ENCODE measurements around the gene RGS3.

RGS3 gene

GRCh38 chr9:113481176-113481787, 17.8 kb downstream of the RGS3 start:
- TF ChIP-seq POU6F1 (CRISPR knock-in tag; IDR thresholded peaks at IDR 0.05; ENCODE audit: borderline replicate concordance, low read depth): no peak
- no peak for TF ChIP-seq RARB (CRISPR knock-in tag; IDR thresholded peaks at IDR 0.05)
- TF ChIP-seq, protein P1, sequence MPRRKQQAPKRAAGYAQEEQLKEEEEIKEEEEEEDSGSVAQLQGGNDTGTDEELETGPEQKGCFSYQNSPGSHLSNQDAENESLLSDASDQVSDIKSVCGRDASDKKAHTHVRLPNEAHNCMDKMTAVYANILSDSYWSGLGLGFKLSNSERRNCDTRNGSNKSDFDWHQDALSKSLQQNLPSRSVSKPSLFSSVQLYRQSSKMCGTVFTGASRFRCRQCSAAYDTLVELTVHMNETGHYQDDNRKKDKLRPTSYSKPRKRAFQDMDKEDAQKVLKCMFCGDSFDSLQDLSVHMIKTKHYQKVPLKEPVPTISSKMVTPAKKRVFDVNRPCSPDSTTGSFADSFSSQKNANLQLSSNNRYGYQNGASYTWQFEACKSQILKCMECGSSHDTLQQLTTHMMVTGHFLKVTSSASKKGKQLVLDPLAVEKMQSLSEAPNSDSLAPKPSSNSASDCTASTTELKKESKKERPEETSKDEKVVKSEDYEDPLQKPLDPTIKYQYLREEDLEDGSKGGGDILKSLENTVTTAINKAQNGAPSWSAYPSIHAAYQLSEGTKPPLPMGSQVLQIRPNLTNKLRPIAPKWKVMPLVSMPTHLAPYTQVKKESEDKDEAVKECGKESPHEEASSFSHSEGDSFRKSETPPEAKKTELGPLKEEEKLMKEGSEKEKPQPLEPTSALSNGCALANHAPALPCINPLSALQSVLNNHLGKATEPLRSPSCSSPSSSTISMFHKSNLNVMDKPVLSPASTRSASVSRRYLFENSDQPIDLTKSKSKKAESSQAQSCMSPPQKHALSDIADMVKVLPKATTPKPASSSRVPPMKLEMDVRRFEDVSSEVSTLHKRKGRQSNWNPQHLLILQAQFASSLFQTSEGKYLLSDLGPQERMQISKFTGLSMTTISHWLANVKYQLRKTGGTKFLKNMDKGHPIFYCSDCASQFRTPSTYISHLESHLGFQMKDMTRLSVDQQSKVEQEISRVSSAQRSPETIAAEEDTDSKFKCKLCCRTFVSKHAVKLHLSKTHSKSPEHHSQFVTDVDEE (CRISPR knock-in tag; IDR thresholded peaks at IDR 0.05): no peak
- no peak for TF ChIP-seq GLIS3 (CRISPR knock-in tag; IDR thresholded peaks at IDR 0.05)
- TF ChIP-seq OSR1 (CRISPR knock-in tag; IDR thresholded peaks at IDR 0.05): no peak
- TF ChIP-seq ZNF70 (CRISPR knock-in tag; IDR thresholded peaks at IDR 0.05): no peak
- no peak for TF ChIP-seq ZNF565 (CRISPR knock-in tag; conservative IDR thresholded peaks at IDR 0.05; ENCODE audit: low read depth)
- no peak for TF ChIP-seq ZFP30 (CRISPR knock-in tag; IDR thresholded peaks at IDR 0.05)
- no peak for TF ChIP-seq PPARA (CRISPR knock-in tag; IDR thresholded peaks at IDR 0.05; ENCODE audit: borderline replicate concordance)
- no peak for TF ChIP-seq SNAI2 (CRISPR knock-in tag; IDR thresholded peaks at IDR 0.05)
- no peak for TF ChIP-seq ARNTL (CRISPR knock-in tag; IDR thresholded peaks at IDR 0.05; ENCODE audit: borderline replicate concordance, low read depth)
- TF ChIP-seq TOX (CRISPR knock-in tag; IDR thresholded peaks at IDR 0.05; ENCODE audit: borderline replicate concordance): no peak
- TF ChIP-seq, protein P2, sequence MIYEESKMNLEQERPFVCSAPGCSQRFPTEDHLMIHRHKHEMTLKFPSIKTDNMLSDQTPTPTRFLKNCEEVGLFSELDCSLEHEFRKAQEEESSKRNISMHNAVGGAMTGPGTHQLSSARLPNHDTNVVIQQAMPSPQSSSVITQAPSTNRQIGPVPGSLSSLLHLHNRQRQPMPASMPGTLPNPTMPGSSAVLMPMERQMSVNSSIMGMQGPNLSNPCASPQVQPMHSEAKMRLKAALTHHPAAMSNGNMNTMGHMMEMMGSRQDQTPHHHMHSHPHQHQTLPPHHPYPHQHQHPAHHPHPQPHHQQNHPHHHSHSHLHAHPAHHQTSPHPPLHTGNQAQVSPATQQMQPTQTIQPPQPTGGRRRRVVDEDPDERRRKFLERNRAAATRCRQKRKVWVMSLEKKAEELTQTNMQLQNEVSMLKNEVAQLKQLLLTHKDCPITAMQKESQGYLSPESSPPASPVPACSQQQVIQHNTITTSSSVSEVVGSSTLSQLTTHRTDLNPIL (CRISPR knock-in tag; IDR thresholded peaks at IDR 0.05; ENCODE audit: low read depth): no peak
- TF ChIP-seq BACH2 (CRISPR knock-in tag; IDR thresholded peaks at IDR 0.05; ENCODE audit: borderline replicate concordance): no peak
- no peak for TF ChIP-seq ESRRG (CRISPR knock-in tag; IDR thresholded peaks at IDR 0.05)
- TF ChIP-seq ISL1 (CRISPR knock-in tag; IDR thresholded peaks at IDR 0.05): no peak
- TF ChIP-seq TCF4 (CRISPR knock-in tag; IDR thresholded peaks at IDR 0.05; ENCODE audit: borderline replicate concordance): no peak
- TF ChIP-seq ZFP3 (CRISPR knock-in tag; IDR thresholded peaks at IDR 0.05): no peak
- TF ChIP-seq, protein P3, sequence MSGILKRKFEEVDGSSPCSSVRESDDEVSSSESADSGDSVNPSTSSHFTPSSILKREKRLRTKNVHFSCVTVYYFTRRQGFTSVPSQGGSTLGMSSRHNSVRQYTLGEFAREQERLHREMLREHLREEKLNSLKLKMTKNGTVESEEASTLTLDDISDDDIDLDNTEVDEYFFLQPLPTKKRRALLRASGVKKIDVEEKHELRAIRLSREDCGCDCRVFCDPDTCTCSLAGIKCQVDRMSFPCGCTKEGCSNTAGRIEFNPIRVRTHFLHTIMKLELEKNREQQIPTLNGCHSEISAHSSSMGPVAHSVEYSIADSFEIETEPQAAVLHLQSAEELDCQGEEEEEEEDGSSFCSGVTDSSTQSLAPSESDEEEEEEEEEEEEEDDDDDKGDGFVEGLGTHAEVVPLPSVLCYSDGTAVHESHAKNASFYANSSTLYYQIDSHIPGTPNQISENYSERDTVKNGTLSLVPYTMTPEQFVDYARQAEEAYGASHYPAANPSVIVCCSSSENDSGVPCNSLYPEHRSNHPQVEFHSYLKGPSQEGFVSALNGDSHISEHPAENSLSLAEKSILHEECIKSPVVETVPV (CRISPR knock-in tag; IDR thresholded peaks at IDR 0.05): no peak
- no peak for ATAC-seq

DNA sequence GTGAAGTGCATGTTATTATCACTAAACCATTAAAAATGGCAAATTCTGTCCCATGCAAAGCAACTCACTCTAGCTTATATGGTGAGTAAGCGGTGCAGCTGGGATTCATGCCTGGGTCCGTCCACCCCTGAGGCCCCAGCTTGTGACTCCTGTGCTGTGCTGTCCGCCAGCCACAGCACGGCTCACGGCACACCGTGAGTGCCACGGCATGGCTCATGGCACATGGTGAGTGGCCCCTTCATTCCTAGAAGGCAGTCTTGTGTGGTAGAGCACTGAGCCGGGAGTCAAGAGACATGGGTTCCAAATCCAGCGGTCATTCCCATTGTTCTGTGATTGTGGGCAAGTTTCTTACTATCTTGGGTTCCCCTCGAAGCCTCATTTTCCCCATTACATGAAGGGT, 18.8 kb downstream of the RGS3 start:
- TF ChIP-seq GLIS3 (CRISPR knock-in tag; IDR thresholded peaks at IDR 0.05) (no peak), ZNF565 (CRISPR knock-in tag; conservative IDR thresholded peaks at IDR 0.05; ENCODE audit: low read depth) (no peak), BACH2 (CRISPR knock-in tag; IDR thresholded peaks at IDR 0.05; ENCODE audit: borderline replicate concordance) (no peak), TCF4 (CRISPR knock-in tag; IDR thresholded peaks at IDR 0.05; ENCODE audit: borderline replicate concordance) (no peak), ZC3H10 (CRISPR knock-in tag; IDR thresholded peaks at IDR 0.05) (no peak), PPARA (CRISPR knock-in tag; IDR thresholded peaks at IDR 0.05; ENCODE audit: borderline replicate concordance) (no peak), OSR1 (CRISPR knock-in tag; IDR thresholded peaks at IDR 0.05) (no peak), SNAI2 (CRISPR knock-in tag; IDR thresholded peaks at IDR 0.05) (no peak), POU6F1 (CRISPR knock-in tag; IDR thresholded peaks at IDR 0.05; ENCODE audit: borderline replicate concordance, low read depth) (no peak), CSDC2 (CRISPR knock-in tag; IDR thresholded peaks at IDR 0.05) (no peak)
- TF ChIP-seq, protein P2 (CRISPR knock-in tag; IDR thresholded peaks at IDR 0.05; ENCODE audit: low read depth): no peak
- TF ChIP-seq, protein P4, sequence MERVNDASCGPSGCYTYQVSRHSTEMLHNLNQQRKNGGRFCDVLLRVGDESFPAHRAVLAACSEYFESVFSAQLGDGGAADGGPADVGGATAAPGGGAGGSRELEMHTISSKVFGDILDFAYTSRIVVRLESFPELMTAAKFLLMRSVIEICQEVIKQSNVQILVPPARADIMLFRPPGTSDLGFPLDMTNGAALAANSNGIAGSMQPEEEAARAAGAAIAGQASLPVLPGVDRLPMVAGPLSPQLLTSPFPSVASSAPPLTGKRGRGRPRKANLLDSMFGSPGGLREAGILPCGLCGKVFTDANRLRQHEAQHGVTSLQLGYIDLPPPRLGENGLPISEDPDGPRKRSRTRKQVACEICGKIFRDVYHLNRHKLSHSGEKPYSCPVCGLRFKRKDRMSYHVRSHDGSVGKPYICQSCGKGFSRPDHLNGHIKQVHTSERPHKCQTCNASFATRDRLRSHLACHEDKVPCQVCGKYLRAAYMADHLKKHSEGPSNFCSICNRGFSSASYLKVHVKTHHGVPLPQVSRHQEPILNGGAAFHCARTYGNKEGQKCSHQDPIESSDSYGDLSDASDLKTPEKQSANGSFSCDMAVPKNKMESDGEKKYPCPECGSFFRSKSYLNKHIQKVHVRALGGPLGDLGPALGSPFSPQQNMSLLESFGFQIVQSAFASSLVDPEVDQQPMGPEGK (CRISPR knock-in tag; IDR thresholded peaks at IDR 0.05; ENCODE audit: borderline replicate concordance): no peak
- TF ChIP-seq, protein P1 (CRISPR knock-in tag; IDR thresholded peaks at IDR 0.05): no peak
- ATAC-seq: no peak
